Endothelial cell of umbilical vein (primary cell): ENCODE measurements around the gene CCDC73. TPM values are rescaled to one million over a fixed set of nuclear protein-coding genes. Genes with fewer than 3 reads are reported as not detected.

Experiments
- BruUV-seq: library from RNA; stranded (reverse); fragments of 400-500 nt; replicated peaks from 2 replicates; lab custom pipeline; 2021; lab: Mats Ljungman, UMichigan
- CTCF ChIA-PET: fragments of 300-600, 350-600 bp; sonication (Branson Sonifier 250); formaldehyde crosslinking; loops from one replicate; lab custom pipeline; 2021; ENCODE audit warnings: antibody characterized with exemption, inconsistent platforms; lab: Charles Lee
- POLR2A ChIA-PET: fragments of 300-600, 350-600 bp; sonication (Branson Sonifier 250); formaldehyde crosslinking; loops from one replicate; lab custom pipeline; 2021; ENCODE audit warnings: antibody characterized with exemption, inconsistent platforms; lab: Charles Lee
- DNase-seq: peaks from one replicate; pipeline ENCODE4 v3.0.0-alpha.2; 2011; ENCODE audit warnings: low read depth, low spot score
- FAIRE-seq: peaks from 2 replicates; lab custom pipeline; 2011; peaks lifted over from hg19 to GRCh38; lab: Jason Lieb, UNC
- H2AFZ ChIP-seq: 2 replicates; pipeline ENCODE4 v1.6.0; 2012; ENCODE audit warnings: low read depth, low read length, control low read depth, inconsistent platforms
- H3K27ac ChIP-seq: 2 replicates; pipeline ENCODE4 v1.5.1; 2011; ENCODE audit warnings: low read depth, mild to moderate bottlenecking, control low read depth, low read length, moderate library complexity; ENCODE audit not compliant: insufficient read depth
- H3K27me3 ChIP-seq, 2 experiments: 2 replicates each; pipeline versions ENCODE4 v1.6.0 to v1.6.1; 2011; ENCODE audit warnings: low read length in 2 of 2, mixed read lengths in 1 of 2; ENCODE audit not compliant: control insufficient read depth in 2 of 2, insufficient read depth in 2 of 2
- H3K36me3 ChIP-seq, 2 experiments: 2 replicates in 1 of 2; 3 replicates in 1 of 2; pipeline ENCODE4 v1.5.1; 2011; ENCODE audit warnings: low read length in 2 of 2, mild to moderate bottlenecking in 1 of 2, moderate library complexity in 1 of 2; ENCODE audit not compliant: control insufficient read depth in 2 of 2, insufficient read depth in 2 of 2; ENCODE audit errors: extremely low read depth in 1 of 2
- H3K4me1 ChIP-seq: 3 replicates; pipeline ENCODE4 v1.5.1; 2011; ENCODE audit warnings: mild to moderate bottlenecking, low read length; ENCODE audit not compliant: control insufficient read depth, insufficient read depth; ENCODE audit errors: extremely low read depth
- H3K4me2 ChIP-seq: 2 replicates; pipeline ENCODE4 v1.6.1; 2011; ENCODE audit warnings: low read length, control low read depth, mixed read lengths; ENCODE audit not compliant: insufficient read depth
- H3K4me3 ChIP-seq, 3 experiments: fragments of 200-600 bp in 1 of 3; sonication (generic), shearing (Covaris generic) in 1 of 3; replicated peaks in 1 of 3; 2 replicates each; pipeline ENCODE4 v1.5.1; 2011 to 2016; ENCODE audit warnings: control low read depth in 3 of 3, low read length in 3 of 3, mild to moderate bottlenecking in 2 of 3, inconsistent platforms in 1 of 3, low read depth in 1 of 3, moderate library complexity in 1 of 3; ENCODE audit not compliant: insufficient read depth in 1 of 3
- H3K79me2 ChIP-seq: 2 replicates; pipeline ENCODE4 v1.6.0; 2012; ENCODE audit warnings: low read length, inconsistent platforms; ENCODE audit not compliant: control insufficient read depth, insufficient read depth
- H3K9ac ChIP-seq: replicated peaks from 2 replicates; pipeline ENCODE3; 2011; ENCODE audit warnings: low read length, control low read depth; ENCODE audit not compliant: insufficient read depth; ENCODE audit errors: extremely low read depth
- H3K9me1 ChIP-seq: replicated peaks from 3 replicates; pipeline ENCODE4 v1.6.0; 2011; ENCODE audit warnings: mild to moderate bottlenecking, low read length; ENCODE audit not compliant: control insufficient read depth, insufficient read depth; ENCODE audit errors: extremely low read depth
- H3K9me3 ChIP-seq: replicated peaks from 2 replicates; pipeline ENCODE4 v1.5.1; 2012; ENCODE audit warnings: low read length, inconsistent platforms; ENCODE audit not compliant: control insufficient read depth, insufficient read depth
- H4K20me1 ChIP-seq: replicated peaks from 2 replicates; pipeline ENCODE3; 2011; ENCODE audit warnings: mild to moderate bottlenecking, low read length; ENCODE audit not compliant: control insufficient read depth, insufficient read depth; ENCODE audit errors: extremely low read depth
- EZH2 ChIP-seq: IDR thresholded peaks from 2 replicates; pipeline ENCODE4 v1.6.1; 2012; ENCODE audit warnings: borderline replicate concordance, low read depth, mild to moderate bottlenecking, moderate library complexity, low read length, inconsistent platforms; ENCODE audit not compliant: severe bottlenecking
- FOS ChIP-seq: IDR thresholded peaks from 2 replicates; pipeline ENCODE4 v1.6.1; 2011; ENCODE audit warnings: mild to moderate bottlenecking, low read length, moderate library complexity, borderline replicate concordance; ENCODE audit not compliant: insufficient read depth
- GATA2 ChIP-seq: IDR thresholded peaks from 2 replicates; pipeline ENCODE4 v1.7.0; 2011; ENCODE audit warnings: low read depth, mild to moderate bottlenecking, moderate library complexity, mixed read lengths, low read length; ENCODE audit not compliant: insufficient read length, insufficient read depth
- JUN ChIP-seq: IDR thresholded peaks from 2 replicates; pipeline ENCODE4 v1.6.1; 2011; ENCODE audit warnings: borderline replicate concordance, low read depth; ENCODE audit not compliant: insufficient read length, insufficient read depth
- MYC ChIP-seq: IDR thresholded peaks from one replicate; pipeline ENCODE4 v1.6.1; 2011; ENCODE audit warnings: mild to moderate bottlenecking, low read depth, low read length
- POLR2A ChIP-seq: IDR thresholded peaks from 2 replicates; pipeline ENCODE4 v1.6.1; 2012; ENCODE audit warnings: low read depth, mild to moderate bottlenecking, control low read depth, low read length
- POLR2AphosphoS5 ChIP-seq: IDR thresholded peaks from 2 replicates; pipeline ENCODE4 v1.6.1; 2012; ENCODE audit warnings: low read depth, mild to moderate bottlenecking, control low read depth, low read length, moderate library complexity; ENCODE audit not compliant: insufficient read depth
- dilution Hi-C: fragments of 300-500 bp; cut with MboI; formaldehyde crosslinking; loops from one replicate; pipeline ENCODE4 v1.15.0; 2019; ENCODE audit warnings: low sequenced_read_pairs; ENCODE audit not compliant: extremely low pct_ligation_motif_present
- intact Hi-C: fragments of 100-400 bp; cut with micrococcal nuclease; formaldehyde crosslinking; loops from one replicate; pipeline ENCODE4 v1.10.0; 2022
- polyA plus RNA-seq, 4 experiments: library from polyadenylated mRNA; depleted of rRNA in 3 of 4; stranded (reverse) in 3 of 4; unstranded in 1 of 4; fragments of >200 nt; gene quantifications; 2 replicates each; pipeline versions ENCODE4 v1.2.1 to v1.2.3, GENCODE V29; 2011 to 2012; ENCODE audit warnings: missing spikeins in 1 of 4
- total RNA-seq: library from RNA; stranded (reverse); gene quantifications from 2 replicates; pipeline ENCODE4 v1.2.3, GENCODE V29; 2021
- TF ChIP-seq, protein P1 (sequence below), 2 donors: IDR thresholded peaks; 1 replicate in 1 of 2; 2 replicates in 1 of 2; pipeline ENCODE4 v1.5.1; 2011; ENCODE audit warnings: low read length in 2 of 2, mild to moderate bottlenecking in 2 of 2, moderate library complexity in 2 of 2, control low read depth in 1 of 2, inconsistent platforms in 1 of 2, low read depth in 1 of 2; ENCODE audit not compliant: insufficient read depth in 1 of 2; ENCODE audit errors: extremely low read depth in 1 of 2
- TF ChIP-seq, protein P2 (sequence below): IDR thresholded peaks from 2 replicates; pipeline ENCODE4 v1.6.1; 2011; ENCODE audit not compliant: insufficient read depth, insufficient read length

Gene CCDC73
- total and polyA plus RNA-seq, 2 donors (not counting 3 experiments of a cell fraction or from before 2014, with no cell fraction given): not detected

DNA sequence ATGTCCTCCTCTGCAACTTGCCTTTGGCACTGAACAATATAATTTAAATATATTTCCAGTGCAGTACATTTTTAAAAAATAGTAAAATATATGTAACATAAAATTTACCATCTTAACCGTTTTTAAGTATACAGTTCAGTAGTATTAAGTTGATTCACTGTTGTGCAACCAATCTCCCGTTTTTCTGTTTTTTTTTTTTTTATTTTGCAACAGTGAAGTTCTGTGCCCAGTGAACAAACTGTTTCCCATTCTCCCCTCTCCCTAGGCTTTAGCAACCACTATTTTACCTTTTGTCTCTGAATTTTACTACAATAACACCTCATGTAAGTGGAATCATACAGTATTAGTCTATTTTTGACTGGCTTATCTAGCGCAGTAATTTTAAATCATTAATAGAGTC is 49.1 kb upstream of the CCDC73 start:
- TF ChIP-seq JUN: no peak
- TF ChIP-seq, protein P1, sequence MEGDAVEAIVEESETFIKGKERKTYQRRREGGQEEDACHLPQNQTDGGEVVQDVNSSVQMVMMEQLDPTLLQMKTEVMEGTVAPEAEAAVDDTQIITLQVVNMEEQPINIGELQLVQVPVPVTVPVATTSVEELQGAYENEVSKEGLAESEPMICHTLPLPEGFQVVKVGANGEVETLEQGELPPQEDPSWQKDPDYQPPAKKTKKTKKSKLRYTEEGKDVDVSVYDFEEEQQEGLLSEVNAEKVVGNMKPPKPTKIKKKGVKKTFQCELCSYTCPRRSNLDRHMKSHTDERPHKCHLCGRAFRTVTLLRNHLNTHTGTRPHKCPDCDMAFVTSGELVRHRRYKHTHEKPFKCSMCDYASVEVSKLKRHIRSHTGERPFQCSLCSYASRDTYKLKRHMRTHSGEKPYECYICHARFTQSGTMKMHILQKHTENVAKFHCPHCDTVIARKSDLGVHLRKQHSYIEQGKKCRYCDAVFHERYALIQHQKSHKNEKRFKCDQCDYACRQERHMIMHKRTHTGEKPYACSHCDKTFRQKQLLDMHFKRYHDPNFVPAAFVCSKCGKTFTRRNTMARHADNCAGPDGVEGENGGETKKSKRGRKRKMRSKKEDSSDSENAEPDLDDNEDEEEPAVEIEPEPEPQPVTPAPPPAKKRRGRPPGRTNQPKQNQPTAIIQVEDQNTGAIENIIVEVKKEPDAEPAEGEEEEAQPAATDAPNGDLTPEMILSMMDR (IDR thresholded peaks at IDR 0.05; ENCODE audit: extremely low read depth in 1 of 2, insufficient read depth in 1 of 2, low read depth in 1 of 2, low read length in 2 of 2): no peak
- no peak for TF ChIP-seq FOS
- no peak for TF ChIP-seq POLR2AphosphoS5
- TF ChIP-seq POLR2A: no peak
- no peak for TF ChIP-seq EZH2
- no peak for TF ChIP-seq GATA2
- TF ChIP-seq, protein P2, sequence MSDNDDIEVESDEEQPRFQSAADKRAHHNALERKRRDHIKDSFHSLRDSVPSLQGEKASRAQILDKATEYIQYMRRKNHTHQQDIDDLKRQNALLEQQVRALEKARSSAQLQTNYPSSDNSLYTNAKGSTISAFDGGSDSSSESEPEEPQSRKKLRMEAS: no peak
- TF ChIP-seq MYC: no peak
- FAIRE-seq: no peak
- no TSS peak for BruUV-seq
- Histone ChIP-seq H3K27me3 (no peaks in the 10 kb centered on the region), H3K9me1 (no peaks in the 10 kb centered on the region), H3K27ac (no peak overlapping the region), H2AFZ (no peak overlapping the region), H3K4me3 (no peak overlapping the region), H3K9ac (no peak overlapping the region), H3K36me3 (no peaks in the 10 kb centered on the region), H3K79me2 (no peaks in the 10 kb centered on the region), H3K4me1 (no peaks in the 10 kb centered on the region), H3K4me2 (no peak overlapping the region), H3K9me3 (no peaks in the 10 kb centered on the region), H4K20me1 (no peaks in the 10 kb centered on the region)
- intact Hi-C loops: no loop called here
- no peak for DNase-seq
- dilution Hi-C loops: no loop called here
- CTCF ChIA-PET: no interaction called here
- POLR2A ChIA-PET: no interaction called here
